ENCODE measurements around the gene ADGRE3.

- TF ChIP-seq CTCF (IDR thresholded peaks at IDR 0.05; ENCODE audit: control extremely low read depth in 1 of 3, insufficient read depth in 1 of 3, low read depth in 1 of 3, low read length in 3 of 3), result no peak
- TF ChIP-seq RNF2 (IDR thresholded peaks at IDR 0.05; ENCODE audit: borderline replicate concordance, low read depth, low read length, missing control alignments, poor library complexity, severe bottlenecking), result no peak
- TF ChIP-seq CBX5 (IDR thresholded peaks at IDR 0.05; ENCODE audit: low read depth, low read length), result no peak
- no peak for TF ChIP-seq MAX (IDR thresholded peaks at IDR 0.05)
- no peak for TF ChIP-seq NRF1 (IDR thresholded peaks at IDR 0.05; ENCODE audit: low read depth, low read length)
- TF ChIP-seq POLR2AphosphoS5 (IDR thresholded peaks at IDR 0.05; ENCODE audit: low read depth, low read length), result no peak
- TF ChIP-seq POU5F1 (IDR thresholded peaks at IDR 0.05; ENCODE audit: low read depth, low read length), result no peak
- TF ChIP-seq EZH2 (IDR thresholded peaks at IDR 0.05; ENCODE audit: low read depth, low read length, severe bottlenecking), result no peak
- no peak for TF ChIP-seq EGR1 (IDR thresholded peaks at IDR 0.05; ENCODE audit: borderline replicate concordance, low read depth, low read length)
- no peak for TF ChIP-seq GTF2F1 (IDR thresholded peaks at IDR 0.05; ENCODE audit: borderline replicate concordance, low read depth, low read length)
These were observed 62.0 kb downstream of the ADGRE3 start for GRCh38 chr19:14612657-14613056.
